ENCODE data around the gene IP6K2.

DNA sequence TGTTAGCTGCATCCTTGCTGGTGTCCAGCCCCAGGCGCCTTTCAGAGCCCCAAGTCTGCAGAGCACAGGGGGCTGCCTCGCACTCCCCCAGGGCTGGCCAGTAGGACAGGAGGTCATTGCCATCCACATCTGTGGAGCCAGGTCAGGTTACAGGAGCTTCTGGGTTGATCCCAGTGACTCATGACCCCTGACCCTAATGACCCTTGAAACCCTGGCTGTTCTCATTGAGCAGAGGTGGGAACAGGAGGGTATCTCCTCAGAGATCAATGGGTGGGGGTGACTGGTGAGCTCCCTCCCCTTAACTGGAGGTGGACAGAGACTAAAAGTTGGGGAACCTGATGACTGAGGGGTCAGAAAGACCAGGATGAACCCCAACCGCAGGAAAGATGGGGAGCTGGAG lies 75.6 kb downstream of the IP6K2 start:
- TF ChIP-seq, protein P1, sequence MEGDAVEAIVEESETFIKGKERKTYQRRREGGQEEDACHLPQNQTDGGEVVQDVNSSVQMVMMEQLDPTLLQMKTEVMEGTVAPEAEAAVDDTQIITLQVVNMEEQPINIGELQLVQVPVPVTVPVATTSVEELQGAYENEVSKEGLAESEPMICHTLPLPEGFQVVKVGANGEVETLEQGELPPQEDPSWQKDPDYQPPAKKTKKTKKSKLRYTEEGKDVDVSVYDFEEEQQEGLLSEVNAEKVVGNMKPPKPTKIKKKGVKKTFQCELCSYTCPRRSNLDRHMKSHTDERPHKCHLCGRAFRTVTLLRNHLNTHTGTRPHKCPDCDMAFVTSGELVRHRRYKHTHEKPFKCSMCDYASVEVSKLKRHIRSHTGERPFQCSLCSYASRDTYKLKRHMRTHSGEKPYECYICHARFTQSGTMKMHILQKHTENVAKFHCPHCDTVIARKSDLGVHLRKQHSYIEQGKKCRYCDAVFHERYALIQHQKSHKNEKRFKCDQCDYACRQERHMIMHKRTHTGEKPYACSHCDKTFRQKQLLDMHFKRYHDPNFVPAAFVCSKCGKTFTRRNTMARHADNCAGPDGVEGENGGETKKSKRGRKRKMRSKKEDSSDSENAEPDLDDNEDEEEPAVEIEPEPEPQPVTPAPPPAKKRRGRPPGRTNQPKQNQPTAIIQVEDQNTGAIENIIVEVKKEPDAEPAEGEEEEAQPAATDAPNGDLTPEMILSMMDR (IDR thresholded peaks at IDR 0.05) = no peak
- no peak for TF ChIP-seq POLR2A (IDR thresholded peaks at IDR 0.05)
